Endothelial cell of umbilical vein (primary cell): ENCODE results near the gene LMCD1.

Source experiments
- POLR2A ChIP-seq: IDR thresholded peaks from 2 replicates; pipeline ENCODE4 v1.6.1; 2012; ENCODE audit warnings: low read depth, mild to moderate bottlenecking, control low read depth, low read length
- POLR2AphosphoS5 ChIP-seq: IDR thresholded peaks from 2 replicates; pipeline ENCODE4 v1.6.1; 2012; ENCODE audit warnings: low read depth, mild to moderate bottlenecking, control low read depth, low read length, moderate library complexity; ENCODE audit not compliant: insufficient read depth
- TF ChIP-seq, protein P1 (sequence below), 2 donors: IDR thresholded peaks; 1 replicate in 1 of 2; 2 replicates in 1 of 2; pipeline ENCODE4 v1.5.1; 2011; ENCODE audit warnings: low read length in 2 of 2, mild to moderate bottlenecking in 2 of 2, moderate library complexity in 2 of 2, control low read depth in 1 of 2, inconsistent platforms in 1 of 2, low read depth in 1 of 2; ENCODE audit not compliant: insufficient read depth in 1 of 2; ENCODE audit errors: extremely low read depth in 1 of 2

DNA sequence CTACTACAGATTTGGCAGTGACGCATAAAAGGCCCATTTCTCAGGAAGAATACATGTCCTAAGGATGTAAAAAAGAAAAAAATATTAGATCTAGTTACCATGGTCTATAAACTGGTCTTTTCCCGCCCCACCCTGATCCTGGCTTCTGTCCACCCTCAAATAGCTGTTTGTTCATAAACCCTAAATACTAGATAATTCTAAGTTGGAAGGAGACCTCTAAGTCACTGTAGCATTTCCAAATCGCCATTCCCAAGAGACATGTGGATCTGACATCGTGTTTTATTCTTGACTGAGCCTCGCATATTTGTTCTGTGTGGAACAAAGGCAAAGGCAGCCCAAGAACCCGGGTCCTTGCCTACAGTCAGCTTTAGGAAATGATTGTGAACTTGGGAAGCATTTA is 49.0 kb downstream of the LMCD1 start:
- TF ChIP-seq POLR2AphosphoS5 (no peak), POLR2A (no peak)
- TF ChIP-seq, protein P1, sequence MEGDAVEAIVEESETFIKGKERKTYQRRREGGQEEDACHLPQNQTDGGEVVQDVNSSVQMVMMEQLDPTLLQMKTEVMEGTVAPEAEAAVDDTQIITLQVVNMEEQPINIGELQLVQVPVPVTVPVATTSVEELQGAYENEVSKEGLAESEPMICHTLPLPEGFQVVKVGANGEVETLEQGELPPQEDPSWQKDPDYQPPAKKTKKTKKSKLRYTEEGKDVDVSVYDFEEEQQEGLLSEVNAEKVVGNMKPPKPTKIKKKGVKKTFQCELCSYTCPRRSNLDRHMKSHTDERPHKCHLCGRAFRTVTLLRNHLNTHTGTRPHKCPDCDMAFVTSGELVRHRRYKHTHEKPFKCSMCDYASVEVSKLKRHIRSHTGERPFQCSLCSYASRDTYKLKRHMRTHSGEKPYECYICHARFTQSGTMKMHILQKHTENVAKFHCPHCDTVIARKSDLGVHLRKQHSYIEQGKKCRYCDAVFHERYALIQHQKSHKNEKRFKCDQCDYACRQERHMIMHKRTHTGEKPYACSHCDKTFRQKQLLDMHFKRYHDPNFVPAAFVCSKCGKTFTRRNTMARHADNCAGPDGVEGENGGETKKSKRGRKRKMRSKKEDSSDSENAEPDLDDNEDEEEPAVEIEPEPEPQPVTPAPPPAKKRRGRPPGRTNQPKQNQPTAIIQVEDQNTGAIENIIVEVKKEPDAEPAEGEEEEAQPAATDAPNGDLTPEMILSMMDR (IDR thresholded peaks at IDR 0.05; ENCODE audit: extremely low read depth in 1 of 2, insufficient read depth in 1 of 2, low read depth in 1 of 2, low read length in 2 of 2) = no peak
